GF-D8 (cell line): ENCODE data around the gene PDGFB.
"Not testable (repeated sequence)": the region's sequence is repeated elsewhere in the genome, so short reads cannot be mapped to it uniquely, and the experiment has no call there.

ENCODE experiments used
- DNase-seq: peaks from one replicate; lab custom pipeline; 2025; lab: John Stamatoyannopoulos, UW

PDGFB gene

DNA sequence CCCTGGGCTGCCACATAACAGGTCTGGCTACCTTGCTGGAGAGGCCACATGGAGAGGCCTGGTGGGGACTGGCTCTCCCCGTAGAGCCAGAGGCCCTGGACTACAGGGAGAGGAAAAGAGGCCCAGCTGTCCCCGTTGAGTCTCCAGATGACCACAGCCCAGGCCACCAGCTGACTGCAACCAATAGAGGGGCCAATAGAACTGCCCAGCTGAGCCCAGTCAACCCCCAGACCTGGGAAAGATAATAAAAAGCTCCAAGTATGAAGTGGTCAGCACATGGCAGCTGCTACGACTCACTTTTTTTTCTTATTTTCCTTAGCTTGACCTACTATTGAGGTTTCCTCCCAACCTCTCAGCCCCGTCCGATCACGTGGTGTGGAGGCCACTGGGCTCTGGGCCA is 18.4 kb downstream of the PDGFB start:
- DNase-seq = no peak

DNA sequence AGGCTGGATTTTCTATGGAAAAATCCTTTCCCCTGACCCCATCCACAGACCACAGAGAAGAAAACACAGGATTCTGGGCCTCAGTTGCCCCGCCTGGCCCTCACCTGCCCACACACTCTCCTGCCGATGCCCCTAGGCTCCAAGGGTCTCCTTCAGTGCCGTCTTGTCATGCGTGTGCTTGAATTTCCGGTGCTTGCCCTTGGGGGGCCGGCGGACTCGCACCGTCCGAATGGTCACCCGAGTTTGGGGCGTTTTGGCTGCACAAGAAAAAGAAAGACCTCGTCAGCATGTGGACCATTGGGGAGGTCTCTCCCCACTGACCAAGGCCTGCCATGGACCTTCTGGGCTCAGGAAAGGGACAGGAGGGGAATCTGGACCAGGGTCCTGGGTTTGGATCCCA is 19.2 kb downstream of the PDGFB start:
- DNase-seq = no peak

DNA sequence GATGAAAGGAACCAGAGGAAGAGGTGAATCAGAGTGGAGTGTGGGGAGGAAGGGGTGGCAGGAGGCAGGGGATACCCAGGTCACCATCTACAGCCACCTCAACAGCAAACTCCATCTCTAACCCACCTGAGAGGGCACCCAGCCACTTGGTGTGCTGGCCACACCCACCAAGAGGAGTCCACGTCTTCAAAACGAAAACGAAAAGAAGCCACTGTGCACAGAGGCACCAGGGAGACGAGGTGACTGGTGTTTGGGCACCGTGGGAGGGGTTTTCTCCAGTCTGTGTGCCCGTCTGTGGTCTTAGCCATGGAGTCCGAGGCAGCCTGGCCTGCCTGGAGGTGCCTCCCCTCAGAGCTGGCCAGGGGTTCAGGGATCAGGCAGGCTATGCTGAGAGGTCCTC is 20.2 kb downstream of the PDGFB start:
- DNase-seq = no peak

DNA sequence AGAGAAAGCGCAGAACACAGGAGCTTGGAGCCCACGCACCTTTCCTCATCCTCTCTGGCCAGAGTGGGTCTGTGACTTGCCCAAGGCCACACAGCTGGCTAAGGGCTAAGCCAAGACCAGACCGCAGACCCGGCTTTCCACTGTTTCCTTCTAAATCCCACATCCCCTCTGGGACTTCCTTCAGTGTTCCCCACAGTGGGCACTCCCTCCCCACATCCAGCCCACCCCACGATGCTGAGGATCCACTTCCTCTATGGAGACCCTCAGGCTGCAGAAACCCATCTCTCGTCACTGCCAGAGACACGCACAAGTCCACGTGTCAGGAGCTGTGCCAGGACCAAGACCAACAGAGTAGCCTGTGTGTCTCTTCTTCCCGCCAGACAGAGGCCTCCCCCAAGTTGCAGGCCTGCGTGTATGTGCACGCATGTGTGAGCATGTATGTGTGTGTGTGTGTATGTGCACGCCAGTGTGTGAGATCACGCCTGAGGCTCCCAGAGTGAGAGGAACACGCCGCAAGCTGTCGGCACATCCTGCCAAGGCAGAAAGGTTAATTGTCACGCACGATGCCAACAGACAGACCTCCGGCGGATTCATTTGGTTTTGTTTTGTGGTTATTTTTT is 21.6 kb downstream of the PDGFB start:
- DNase-seq = no peak

DNA sequence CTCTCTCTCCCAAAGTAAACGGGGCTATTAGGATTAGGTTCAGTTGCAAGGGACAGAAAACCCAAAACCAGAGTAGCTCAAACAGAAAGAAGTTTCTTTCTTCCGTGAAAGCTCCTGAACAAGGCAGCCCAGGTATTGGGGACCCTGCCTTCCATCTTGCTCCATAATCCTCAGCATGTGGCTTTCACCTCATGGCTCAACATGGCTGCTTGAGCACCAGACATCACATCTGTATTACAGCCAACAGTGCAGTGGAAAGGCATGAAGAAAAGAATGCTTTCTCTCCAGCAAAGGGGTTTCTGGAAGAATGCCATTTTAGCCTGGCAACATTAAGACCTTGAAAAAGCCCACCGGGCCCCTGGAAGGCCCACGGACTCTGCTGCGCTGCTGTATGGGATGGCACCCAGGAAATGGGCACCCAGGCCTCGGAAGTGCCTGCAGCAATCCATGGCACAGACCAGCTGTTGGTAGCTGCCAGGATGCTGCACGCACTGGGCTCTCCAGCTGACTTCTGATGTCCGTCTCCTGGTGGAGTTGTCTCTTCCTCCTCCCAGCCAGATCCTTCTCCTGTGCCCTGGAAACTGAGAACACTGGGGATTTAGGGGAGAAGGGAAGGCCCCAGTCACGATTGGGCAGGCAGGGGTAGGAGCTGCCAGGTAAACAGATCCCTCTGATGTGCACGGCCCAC is 22.6 kb downstream of the PDGFB start:
- DNase-seq = no peak

DNA sequence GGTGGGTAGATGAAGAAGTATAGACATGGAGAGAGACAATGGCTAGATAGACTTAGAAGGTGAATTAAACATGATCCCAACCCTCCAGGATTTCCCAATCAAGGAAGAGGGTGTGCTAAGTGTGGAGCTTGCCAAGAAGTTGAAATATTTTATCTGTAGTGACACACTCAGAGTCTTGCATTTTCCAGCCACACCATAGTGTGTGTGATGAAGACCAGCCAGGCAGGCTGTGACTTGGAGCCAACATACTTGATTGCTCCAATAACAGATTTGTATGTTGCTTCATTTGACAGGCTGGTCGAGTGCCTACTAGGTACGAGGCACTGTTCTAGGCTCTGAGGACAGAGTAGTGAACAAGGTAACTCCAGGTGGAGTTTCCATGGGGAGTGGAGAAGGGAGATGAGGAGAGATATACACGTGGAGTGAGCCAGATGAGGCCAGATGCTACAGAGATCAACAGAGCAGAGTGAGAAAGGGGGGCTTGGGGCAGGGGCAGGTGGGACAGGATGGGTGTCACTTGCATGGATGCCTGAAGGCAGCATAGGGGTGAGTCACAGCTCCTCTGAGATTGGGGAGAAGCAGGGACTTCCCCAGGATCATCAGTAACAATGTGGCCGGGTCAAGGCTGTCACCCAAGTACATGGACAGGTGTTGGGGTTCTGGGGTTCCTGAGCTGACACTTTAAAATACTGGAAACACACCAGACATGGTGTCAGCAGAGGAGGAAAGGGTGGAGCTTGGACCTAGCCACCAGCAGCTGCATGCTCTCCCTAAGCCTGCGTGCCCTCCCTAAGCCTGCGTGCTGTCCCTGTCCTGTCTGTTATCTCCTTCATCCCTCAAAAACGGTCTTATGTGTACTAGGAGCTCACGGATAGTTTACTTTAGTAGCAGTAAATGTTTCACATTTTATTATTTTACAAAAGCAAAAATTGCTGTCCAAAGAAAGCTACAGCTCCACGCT is 23.6 kb downstream of the PDGFB start:
- DNase-seq = no peak

DNA sequence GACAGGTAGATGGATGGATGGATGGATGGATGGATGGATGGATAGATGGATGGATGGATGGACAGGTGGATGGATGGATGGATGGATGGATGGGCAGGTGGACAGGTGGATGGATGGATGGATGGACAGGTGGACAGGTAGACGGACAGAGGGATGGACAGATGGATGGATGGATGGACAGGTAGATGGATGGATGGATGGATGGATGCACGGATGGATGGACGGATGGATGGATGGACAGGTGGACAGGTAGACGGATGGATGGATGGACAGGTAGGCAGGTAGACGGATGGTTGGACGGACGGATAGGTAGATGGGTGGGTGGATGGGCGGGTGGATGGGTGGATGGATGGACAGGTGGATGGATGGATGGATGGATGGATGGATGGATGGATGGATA is 24.3 kb downstream of the PDGFB start:
- DNase-seq = no peak

DNA sequence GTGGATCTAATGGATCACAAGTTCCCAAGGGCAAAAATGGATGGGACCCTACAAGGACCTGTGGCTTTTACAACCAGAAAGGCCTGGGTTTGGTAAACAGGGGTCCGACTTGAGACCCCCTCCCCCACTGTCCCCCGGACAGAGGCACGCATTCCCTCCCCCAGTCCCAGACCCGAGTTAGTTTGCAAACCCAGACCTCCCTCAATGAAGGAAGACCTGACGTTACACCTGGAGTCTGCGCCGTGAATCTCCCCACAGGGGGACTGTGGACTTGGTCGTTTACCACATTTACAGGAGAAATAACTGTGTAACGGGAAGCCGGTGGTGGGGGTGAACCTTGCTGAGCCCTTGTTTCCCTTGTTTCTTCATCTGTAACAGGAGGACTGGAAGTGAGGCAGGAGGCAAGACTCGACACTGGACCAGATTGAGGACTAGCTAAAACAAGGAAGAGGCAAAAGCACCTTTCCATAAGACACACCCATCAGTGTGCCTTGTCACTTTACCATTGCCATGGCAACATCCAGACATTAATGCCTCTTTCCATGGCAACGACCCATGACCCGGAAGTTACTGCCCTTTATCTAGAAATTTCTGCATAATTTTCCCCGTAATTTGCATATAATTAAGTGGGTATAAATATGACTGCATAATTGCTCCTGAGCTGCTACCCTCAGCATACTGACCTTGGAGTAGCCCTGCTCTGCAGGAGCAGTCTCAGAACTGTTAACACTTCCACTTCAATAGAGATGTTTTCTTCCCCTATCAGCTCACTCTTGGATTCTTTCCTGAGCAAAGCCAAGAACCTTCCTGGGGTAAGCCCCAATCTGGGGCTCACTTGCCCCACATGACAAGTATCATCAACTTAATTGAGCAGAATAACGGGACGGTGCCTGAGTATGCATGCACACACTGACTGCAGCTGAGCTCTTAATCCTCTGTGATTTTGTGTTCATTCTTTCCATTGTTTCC is 25.4 kb downstream of the PDGFB start:
- DNase-seq = no peak

DNA sequence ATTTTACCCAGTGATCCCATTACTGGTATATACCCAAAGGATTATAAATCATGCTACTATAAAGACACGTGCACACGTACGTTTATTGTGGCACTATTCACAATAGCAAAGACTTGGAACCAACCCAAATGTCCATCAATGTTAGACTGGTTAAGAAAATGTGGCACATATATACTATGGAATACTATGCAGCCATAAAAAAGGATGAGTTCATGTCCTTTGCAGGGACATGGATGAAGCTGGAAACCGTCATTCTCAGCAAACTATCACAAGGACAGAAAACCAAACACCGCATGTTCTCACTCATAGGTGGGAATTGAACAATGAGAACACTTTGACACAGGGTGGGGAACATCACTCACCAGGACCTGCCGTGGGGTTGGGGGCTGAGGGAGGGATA is 26.4 kb downstream of the PDGFB start:
- not testable (repeated sequence) for DNase-seq

DNA sequence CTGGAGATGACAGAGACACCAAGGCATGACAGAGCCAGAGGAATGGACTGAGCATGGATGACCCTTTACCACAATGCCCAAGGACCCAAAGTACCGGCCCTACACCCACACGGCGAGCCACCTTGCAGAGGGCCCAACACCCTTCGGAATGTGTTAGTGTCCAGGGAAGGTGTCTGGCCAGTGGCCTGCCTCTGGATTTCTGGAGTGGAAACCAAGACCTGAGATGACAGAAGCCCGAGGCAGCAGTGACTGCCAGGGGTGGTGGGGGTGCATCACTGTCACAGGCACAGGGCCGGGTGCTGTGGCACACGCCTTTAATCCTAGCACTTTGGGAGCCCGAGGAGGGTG is 28.7 kb downstream of the PDGFB start:
- DNase-seq = no peak

DNA sequence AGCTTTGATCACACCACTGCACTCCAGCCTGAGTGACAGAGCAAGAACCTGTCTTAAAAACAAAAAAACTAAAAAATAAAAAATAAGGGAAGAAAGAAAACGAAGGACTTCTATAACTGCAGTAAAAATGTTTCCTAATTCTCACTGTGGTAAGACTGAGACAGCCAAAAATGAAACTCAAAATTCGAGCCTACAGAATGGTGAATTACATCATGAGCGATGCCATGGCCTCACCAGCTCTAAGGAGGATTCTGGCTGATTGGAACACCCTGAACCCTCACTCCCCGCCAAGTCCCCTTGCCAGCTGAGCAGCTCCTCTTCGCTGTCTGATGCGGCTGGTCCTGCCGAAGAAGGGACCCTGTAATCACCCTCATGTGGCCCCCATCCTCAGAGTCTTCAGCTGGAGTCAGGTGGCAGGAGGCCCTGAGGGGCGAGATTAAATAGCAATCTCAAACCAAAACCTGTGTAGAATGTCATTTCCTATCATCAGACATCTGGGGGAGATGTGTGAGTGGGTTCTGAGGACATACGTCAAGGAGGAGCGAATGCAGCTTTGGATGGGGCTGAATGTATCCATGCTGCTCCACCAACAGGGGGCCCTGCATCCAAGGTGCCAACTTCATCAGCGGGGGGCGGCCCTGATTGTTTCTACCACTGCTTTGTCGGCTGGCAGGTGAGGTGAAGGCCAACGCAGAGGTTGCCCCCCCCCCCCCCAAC is 29.2 kb downstream of the PDGFB start:
- no peak for DNase-seq

DNA sequence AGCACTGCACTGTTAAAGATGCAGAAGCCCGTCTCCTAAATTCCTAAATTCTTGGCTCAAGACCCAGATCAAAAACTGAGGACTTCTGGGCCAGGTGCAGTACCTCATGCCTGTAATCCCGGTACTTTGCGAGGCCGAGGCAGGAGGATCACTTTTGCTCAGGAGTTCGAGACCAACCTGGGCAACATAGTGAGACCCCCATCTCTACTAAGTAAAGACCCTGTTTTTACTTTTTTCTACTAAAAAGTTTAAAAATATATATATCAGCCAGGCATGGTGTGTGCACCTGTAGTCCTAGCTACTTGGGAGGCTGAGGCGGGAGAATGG is 29.7 kb downstream of the PDGFB start:
- DNase-seq = no peak

DNA sequence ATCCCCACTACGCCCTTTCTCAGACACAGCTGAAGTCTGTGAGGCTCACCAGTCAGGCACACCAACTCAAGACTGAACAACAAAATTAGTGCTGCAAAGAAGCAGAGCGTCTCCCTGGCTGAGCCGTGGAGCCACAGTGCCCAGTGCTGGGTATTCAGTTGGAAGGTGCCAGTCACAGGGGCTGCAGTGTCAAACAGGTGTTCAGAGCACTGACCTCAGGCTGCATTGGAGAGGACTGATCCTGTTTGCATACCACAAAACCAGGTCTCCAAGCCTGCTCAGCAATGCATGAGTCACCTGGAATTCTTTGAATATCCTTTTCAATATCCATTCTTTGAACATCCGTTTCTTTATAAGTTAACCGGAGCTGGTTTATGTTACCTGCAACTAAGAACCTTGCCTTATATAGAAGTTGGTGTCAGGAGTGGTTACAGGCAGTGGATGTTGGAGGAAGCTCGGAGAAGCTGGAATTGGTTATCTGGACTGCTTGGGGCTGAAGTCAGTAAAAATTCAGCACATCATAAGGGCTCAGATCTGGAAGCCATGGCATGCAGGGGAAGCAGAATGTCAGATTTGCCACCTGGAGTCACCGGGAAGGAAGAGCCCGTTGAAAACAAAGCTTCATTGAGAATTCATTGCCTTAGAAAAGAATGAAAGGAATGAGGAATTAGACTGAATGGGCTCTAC is 30.3 kb downstream of the PDGFB start:
- no peak for DNase-seq

DNA sequence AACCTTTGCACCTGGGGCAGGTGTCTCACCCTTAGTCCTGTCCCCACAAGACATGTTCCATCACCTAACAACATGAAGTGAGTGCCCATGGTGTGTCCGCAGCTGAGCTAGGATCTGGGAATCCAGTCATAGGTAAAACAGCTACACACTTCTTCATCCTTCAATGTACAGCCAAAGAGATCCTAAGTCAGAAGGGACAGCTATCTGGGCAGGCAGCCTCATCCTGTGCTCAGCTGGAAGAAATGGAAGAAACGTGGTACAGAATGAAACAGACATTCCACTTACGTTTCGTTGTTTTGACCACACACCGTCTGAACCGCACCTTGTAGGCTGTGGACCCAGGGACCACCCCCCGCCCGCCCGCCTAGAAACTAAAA is 30.8 kb downstream of the PDGFB start:
- no peak for DNase-seq

DNA sequence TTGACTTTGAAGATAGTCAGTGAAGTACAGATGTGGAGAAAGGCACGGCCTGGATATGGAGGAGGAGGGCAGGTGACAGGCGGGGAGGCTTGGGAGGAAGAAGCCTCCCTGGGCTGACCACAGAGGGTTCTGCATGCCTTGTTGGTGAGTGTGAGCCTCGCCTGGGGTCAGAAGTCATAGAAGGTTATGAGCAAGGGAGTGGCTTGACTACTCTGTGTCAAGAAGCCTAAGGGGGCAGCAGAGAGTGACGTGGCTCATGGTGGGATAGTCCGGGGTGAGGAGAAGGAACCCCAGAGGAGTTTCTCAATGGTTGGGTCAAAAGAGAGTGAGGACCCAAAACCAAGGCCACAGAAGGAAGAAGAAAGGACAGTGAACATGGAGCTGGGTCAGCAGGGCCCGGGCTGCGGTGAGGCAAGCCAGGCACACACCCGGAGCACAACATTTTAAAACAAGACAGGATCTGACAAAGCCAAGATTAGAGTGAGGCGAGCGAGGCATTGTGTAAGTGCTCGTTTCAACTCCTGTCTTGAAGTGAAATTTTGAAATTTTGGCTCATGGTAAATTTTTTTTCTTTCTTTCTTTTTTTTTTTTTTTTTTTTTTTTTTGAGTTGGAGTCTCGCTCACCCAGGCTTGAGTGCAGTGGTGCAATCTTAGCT is 31.9 kb downstream of the PDGFB start:
- no peak for DNase-seq

DNA sequence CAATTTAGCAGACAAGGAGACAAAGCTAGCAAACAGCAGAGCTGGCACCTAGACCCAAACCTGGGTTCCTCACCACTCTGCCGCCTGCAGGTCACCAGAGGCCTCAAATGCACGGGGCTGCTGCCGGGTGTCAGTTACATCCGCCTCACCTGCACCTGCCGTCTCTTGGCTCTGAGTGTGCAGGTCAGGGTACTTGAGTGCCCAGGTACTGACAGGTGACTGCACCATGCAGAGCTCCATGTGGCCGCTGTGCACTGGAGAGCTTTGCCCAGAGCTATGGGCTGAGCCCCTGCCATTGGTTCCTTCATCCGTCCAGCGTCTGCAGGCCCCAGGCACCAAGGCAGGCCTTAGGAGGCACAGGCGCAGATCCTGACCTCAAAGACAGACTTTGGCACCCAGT is 35.0 kb downstream of the PDGFB start:
- no peak for DNase-seq

DNA sequence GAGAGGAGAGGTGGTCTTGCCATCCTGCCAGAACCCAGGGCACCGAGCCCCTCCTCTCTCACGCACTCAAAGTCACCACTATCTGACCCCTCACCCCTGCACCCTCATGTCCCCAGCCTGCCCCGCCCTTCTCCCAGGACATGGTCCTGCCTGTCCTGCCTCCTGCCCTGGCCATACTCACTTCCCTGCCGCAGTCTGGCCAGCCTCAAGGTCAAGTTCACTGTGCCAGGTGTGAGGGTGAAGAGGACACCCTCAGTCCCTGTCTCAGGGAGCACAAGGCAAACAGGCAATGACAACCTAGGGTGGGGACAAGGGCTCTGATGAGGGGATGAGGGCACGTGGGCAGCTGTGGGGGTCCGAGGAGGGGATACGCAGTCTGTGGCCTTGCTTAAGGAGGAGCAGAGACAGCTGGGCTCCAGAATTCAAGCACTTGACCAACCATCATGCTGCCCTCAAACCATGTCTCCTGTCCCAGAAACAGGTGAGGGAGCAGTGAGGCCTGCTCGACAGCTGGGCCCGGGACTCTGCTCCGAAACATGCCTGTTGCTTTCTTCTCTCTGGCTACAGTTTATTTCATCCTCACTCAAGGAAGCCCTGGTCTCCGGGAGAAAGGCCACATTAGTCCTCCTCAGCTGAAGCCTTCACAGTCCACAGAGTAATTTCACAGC is 36.6 kb downstream of the PDGFB start:
- no peak for DNase-seq

DNA sequence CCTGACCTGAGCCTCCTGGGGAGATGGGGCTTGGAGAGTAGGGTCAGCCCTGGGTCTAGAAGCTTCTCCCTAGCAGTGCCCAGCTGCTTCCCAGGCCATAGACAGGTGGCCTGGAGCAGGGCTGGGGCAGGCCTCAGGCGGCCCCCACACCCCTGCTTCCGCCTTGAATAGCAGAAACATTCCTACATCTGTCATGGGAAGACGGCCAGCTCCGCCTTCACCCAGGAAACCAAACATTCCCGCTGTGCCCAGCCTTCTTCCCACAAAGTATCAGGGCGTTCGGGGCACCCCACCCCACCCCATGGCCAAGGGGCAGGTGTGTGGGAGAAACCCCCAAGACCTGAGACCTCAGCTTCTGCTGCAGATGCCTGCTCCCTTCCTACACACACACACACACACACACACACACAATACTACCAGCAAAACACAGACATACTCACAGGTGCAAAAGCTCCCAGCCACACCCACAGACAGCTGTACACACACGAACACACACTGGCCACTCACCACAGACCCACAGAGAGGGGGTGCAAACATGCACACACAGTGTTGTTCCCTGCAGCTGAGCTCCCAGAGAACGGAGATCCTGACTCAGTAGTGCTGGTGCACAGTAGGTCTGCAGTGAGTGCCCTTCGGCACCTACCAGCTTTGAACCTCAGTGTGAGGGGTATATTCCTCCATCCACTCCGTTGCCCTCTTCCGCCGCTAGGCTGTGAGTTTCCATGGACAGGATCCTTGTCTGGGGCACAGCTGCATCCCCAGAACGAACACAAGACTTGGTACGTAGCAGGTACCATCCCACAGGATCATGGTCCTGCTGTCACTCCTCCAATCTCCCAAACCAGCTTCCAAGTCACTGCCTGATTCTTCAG is 37.4 kb downstream of the PDGFB start:
- DNase-seq = no peak

DNA sequence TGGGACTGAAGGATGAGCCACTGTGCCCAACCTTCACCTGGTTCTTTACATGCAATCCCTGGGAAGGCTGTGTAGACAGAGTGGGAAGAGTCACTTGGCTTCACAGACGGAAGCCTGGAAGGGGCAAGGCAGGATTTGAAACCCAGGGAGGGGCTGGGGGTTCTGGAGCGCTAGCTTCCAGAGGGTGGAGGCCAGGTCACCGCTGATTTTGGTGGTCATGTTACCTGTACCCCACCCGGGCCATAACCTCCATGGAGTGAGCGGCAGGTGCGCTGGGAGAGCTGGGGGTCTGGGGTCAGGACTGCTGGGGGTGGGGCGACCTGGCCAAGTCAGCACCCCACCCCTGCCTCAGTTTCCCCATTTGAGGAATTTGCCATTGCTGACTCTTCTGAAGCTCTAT is 38.3 kb downstream of the PDGFB start:
- no peak for DNase-seq
